Keratinocyte (primary cell): Measurements from ENCODE around the gene FAF1. TPM values are rescaled to one million over a fixed set of nuclear protein-coding genes. Genes with fewer than 3 reads are reported as not detected.

Experiments used
- DNase-seq: peaks from one replicate; pipeline ENCODE4 v3.0.0-alpha.2; 2011; ENCODE audit warnings: low read depth, missing footprints, low spot score
- FAIRE-seq: peaks from 2 replicates; lab custom pipeline; 2011; peaks lifted over from hg19 to GRCh38; lab: Jason Lieb, UNC
- H2AFZ ChIP-seq: 2 replicates; pipeline ENCODE4 v1.6.0; 2012; ENCODE audit warnings: low read length, control low read depth, inconsistent platforms; ENCODE audit not compliant: control insufficient read depth
- H3K27ac ChIP-seq: 2 replicates; pipeline ENCODE4 v1.5.1; 2011; ENCODE audit warnings: low read length; ENCODE audit not compliant: control insufficient read depth, insufficient read depth
- H3K27me3 ChIP-seq: 3 replicates; pipeline ENCODE4 v1.6.0; 2011; ENCODE audit warnings: low read length; ENCODE audit not compliant: control insufficient read depth, insufficient read depth; ENCODE audit errors: extremely low read depth
- H3K36me3 ChIP-seq, 2 experiments: 2 replicates in 1 of 2; 3 replicates in 1 of 2; pipeline ENCODE4 v1.5.1; 2011; ENCODE audit warnings: low read length in 2 of 2, mild to moderate bottlenecking in 1 of 2; ENCODE audit not compliant: control insufficient read depth in 2 of 2, insufficient read depth in 2 of 2; ENCODE audit errors: extremely low read depth in 1 of 2
- H3K4me1 ChIP-seq: 3 replicates; pipeline ENCODE4 v1.5.1; 2011; ENCODE audit warnings: low read length; ENCODE audit not compliant: control insufficient read depth, insufficient read depth; ENCODE audit errors: extremely low read depth
- H3K4me2 ChIP-seq: 3 replicates; pipeline ENCODE4 v1.6.0; 2011; ENCODE audit warnings: low read depth, low read length; ENCODE audit not compliant: control insufficient read depth, insufficient read depth; ENCODE audit errors: extremely low read depth
- H3K4me3 ChIP-seq, 3 experiments: fragments of 200-600 bp in 1 of 3; sonication (generic) in 1 of 3; 2 replicates in 2 of 3; 3 replicates in 1 of 3; pipeline ENCODE4 v1.5.1; 2011 to 2016; ENCODE audit warnings: low read length in 3 of 3, mild to moderate bottlenecking in 3 of 3, control low read depth in 2 of 3, inconsistent platforms in 1 of 3, low read depth in 1 of 3, mixed read lengths in 1 of 3, mixed run types in 1 of 3, moderate library complexity in 1 of 3; ENCODE audit not compliant: control insufficient read depth in 2 of 3, insufficient read depth in 2 of 3; ENCODE audit errors: extremely low read depth in 1 of 3
- H3K79me2 ChIP-seq: 2 replicates; pipeline ENCODE4 v1.6.0; 2012; ENCODE audit warnings: low read length; ENCODE audit not compliant: control insufficient read depth, insufficient read depth
- H3K9ac ChIP-seq: 3 replicates; pipeline ENCODE4 v1.6.0; 2011; ENCODE audit warnings: low read length; ENCODE audit not compliant: control insufficient read depth, insufficient read depth; ENCODE audit errors: extremely low read depth
- H3K9me1 ChIP-seq: 3 replicates; pipeline ENCODE4 v1.6.0; 2011; ENCODE audit warnings: low read length; ENCODE audit not compliant: control insufficient read depth, insufficient read depth; ENCODE audit errors: extremely low read depth
- H3K9me3 ChIP-seq: 2 replicates; pipeline ENCODE4 v1.5.1; 2012; ENCODE audit warnings: low read depth, low read length; ENCODE audit not compliant: control insufficient read depth
- H4K20me1 ChIP-seq: 3 replicates; pipeline ENCODE4 v1.6.0; 2011; ENCODE audit warnings: low read length; ENCODE audit not compliant: control insufficient read depth, insufficient read depth; ENCODE audit errors: extremely low read depth
- CTCF ChIP-seq, 3 experiments: IDR thresholded peaks in 1 of 3; conservative IDR thresholded peaks in 1 of 3; optimal IDR thresholded peaks in 1 of 3; 2 replicates in 2 of 3; 3 replicates in 1 of 3; pipeline versions ENCODE3 to v1.5.1; 2011; ENCODE audit warnings: low read length in 3 of 3, mild to moderate bottlenecking in 3 of 3, moderate library complexity in 2 of 3, control low read depth in 1 of 3, inconsistent platforms in 1 of 3; ENCODE audit not compliant: insufficient read depth in 2 of 3; ENCODE audit errors: extremely low read depth in 1 of 3
- EZH2 ChIP-seq: IDR thresholded peaks from one replicate; pipeline ENCODE4 v1.6.1; 2012; ENCODE audit warnings: inconsistent platforms, mild to moderate bottlenecking, low read length, moderate library complexity
- dilution Hi-C: fragments of 300-500 bp; cut with MboI; formaldehyde crosslinking; loops from one replicate; pipeline ENCODE4 v1.7.0; 2020; ENCODE audit warnings: low sequenced_read_pairs; ENCODE audit not compliant: extremely low pct_ligation_motif_present
- polyA plus RNA-seq, 5 experiments: library from polyadenylated mRNA; depleted of rRNA in 3 of 5; stranded (reverse) in 3 of 5; stranded (forward) in 1 of 5; unstranded in 1 of 5; fragments of >200 nt; gene quantifications; 1 replicate in 1 of 5; 2 replicates in 3 of 5; 3 replicates in 1 of 5; pipeline versions ENCODE4 v1.2.1 to v1.2.3, GENCODE V29; 2011 to 2012; ENCODE audit warnings: missing spikeins in 2 of 5, low read depth in 1 of 5, low replicate concordance in 1 of 5

The FAF1 gene
- polyA plus RNA-seq, 1 donor (not counting 4 experiments of a cell fraction or from before 2014, with no cell fraction given), result 33.1 TPM

- H3K9me3 ChIP-seq, result no peaks in the 10 kb centered on the region
- H2AFZ ChIP-seq, result no peak overlapping the region
- no peaks in the 10 kb centered on the region for H4K20me1 ChIP-seq
- TF ChIP-seq EZH2 (no peak), CTCF (optimal IDR thresholded peaks at IDR 0.05 in 1 of 3, IDR thresholded peaks at IDR 0.05 in 1 of 3, conservative IDR thresholded peaks at IDR 0.05 in 1 of 3; ENCODE audit: extremely low read depth in 1 of 3, insufficient read depth in 2 of 3, low read length in 3 of 3) (no peak)
- H3K36me3 ChIP-seq, result no peaks in the 10 kb centered on the region
- H3K9ac ChIP-seq, result no peak overlapping the region
- no peaks in the 10 kb centered on the region for H3K27me3 ChIP-seq
- dilution Hi-C loops, result no loop called here
- no peak for FAIRE-seq
- no peaks in the 10 kb centered on the region for H3K4me1 ChIP-seq
- DNase-seq, result no peak
- H3K27ac ChIP-seq, result no peak overlapping the region
- no peak overlapping the region for H3K4me2 ChIP-seq
- no peaks in the 10 kb centered on the region for H3K79me2 ChIP-seq
- H3K4me3 ChIP-seq, result no peak overlapping the region
- H3K9me1 ChIP-seq, result no peaks in the 10 kb centered on the region
Observed at GRCh38 chr1:51002516-51002915, 42.4 kb upstream of the FAF1 start.

- Histone ChIP-seq H3K4me1 (no peaks in the 10 kb centered on the region), H3K9ac (no peak overlapping the region), H3K4me2 (no peak overlapping the region), H3K27me3 (no peaks in the 10 kb centered on the region), H3K36me3 (no peaks in the 10 kb centered on the region), H3K4me3 (no peak overlapping the region), H3K27ac (no peak overlapping the region), H3K9me3 (no peaks in the 10 kb centered on the region), H3K9me1 (no peaks in the 10 kb centered on the region), H4K20me1 (no peaks in the 10 kb centered on the region), H2AFZ (no peak overlapping the region), H3K79me2 (no peaks in the 10 kb centered on the region)
- TF ChIP-seq CTCF (optimal IDR thresholded peaks at IDR 0.05 in 1 of 3, IDR thresholded peaks at IDR 0.05 in 1 of 3, conservative IDR thresholded peaks at IDR 0.05 in 1 of 3; ENCODE audit: extremely low read depth in 1 of 3, insufficient read depth in 2 of 3, low read length in 3 of 3) (no peak), EZH2 (no peak)
- FAIRE-seq (no peak), DNase-seq (no peak)
- dilution Hi-C loops, result no loop called here
Observed at GRCh38 chr1:51000651-51001050, 40.6 kb upstream of the FAF1 start.
